Measurements from ENCODE around the gene IL9R. TPM values are rescaled to one million over a fixed set of nuclear protein-coding genes. Genes with fewer than 3 reads are reported as not detected.

The IL9R gene
- total RNA-seq, 2 experiments from 2014 or later: 2.0 to 2.1 TPM

Other genes with a start within 250 kb of the IL9R start
- gene VAMP7, start 116.4 kb upstream of the IL9R start, total RNA-seq: 10 to 100 TPM; 23.9 to 24.2 TPM